MCF 10A (cell line): Measurements from ENCODE around the gene IFNLR1. TPM values are rescaled to one million over a fixed set of nuclear protein-coding genes. Genes with fewer than 3 reads are reported as not detected.

Source experiments
- BruUV-seq: library from RNA; stranded (reverse); fragments of 400-500 nt; replicated peaks from 2 replicates; lab custom pipeline; 2021; lab: Mats Ljungman, UMichigan
- CTCF ChIA-PET: fragments of 300-600 bp; sonication (Branson Sonifier 250); formaldehyde crosslinking; extraction: SDS; loops from one replicate; lab custom pipeline; 2021; ENCODE audit warnings: antibody characterized with exemption, inconsistent platforms; lab: Yijun Ruan, JAX
- POLR2A ChIA-PET: fragments of 300-600, 350-650 bp; sonication (Branson Sonifier 250); formaldehyde crosslinking; extraction: SDS; loops from one replicate; lab custom pipeline; 2020; ENCODE audit warnings: antibody characterized with exemption, inconsistent platforms; lab: Yijun Ruan, JAX
- DNase-seq: peaks from one replicate; pipeline ENCODE4 v3.0.0-alpha.2; 2018; ENCODE audit not compliant: unreplicated experiment
- H3K27ac Mint-ChIP-seq: one replicate; pipeline ENCODE4 v1.8.0; 2022; ENCODE audit warnings: mild to moderate bottlenecking, low read depth, mixed read lengths; ENCODE audit not compliant: unreplicated experiment
- H3K27me3 Mint-ChIP-seq: one replicate; pipeline ENCODE4 v1.8.0; 2022; ENCODE audit warnings: mixed read lengths; ENCODE audit not compliant: insufficient read depth, unreplicated experiment
- H3K36me3 Mint-ChIP-seq: one replicate; pipeline ENCODE4 v1.8.0; 2022; ENCODE audit warnings: mild to moderate bottlenecking, moderate library complexity, mixed read lengths; ENCODE audit not compliant: insufficient read depth, unreplicated experiment
- H3K4me1 Mint-ChIP-seq: one replicate; pipeline ENCODE4 v1.8.0; 2022; ENCODE audit warnings: mixed read lengths; ENCODE audit not compliant: insufficient read depth, unreplicated experiment
- H3K4me3 Mint-ChIP-seq: one replicate; pipeline ENCODE4 v1.8.0; 2022; ENCODE audit warnings: mild to moderate bottlenecking, moderate library complexity, mixed read lengths; ENCODE audit not compliant: unreplicated experiment
- H3K9me3 Mint-ChIP-seq: one replicate; pipeline ENCODE4 v1.8.0; 2022; ENCODE audit warnings: mixed read lengths; ENCODE audit not compliant: unreplicated experiment
- CTCF ChIP-seq: fragments of 200-600 bp; IDR thresholded peaks from one replicate; pipeline ENCODE4 v1.8.0; 2022; ENCODE audit warnings: antibody characterized with exemption, mild to moderate bottlenecking; ENCODE audit not compliant: unreplicated experiment
- intact Hi-C: fragments of 100-400 bp; cut with micrococcal nuclease; formaldehyde crosslinking; loops from 2 replicates; pipeline ENCODE4 v1.14.1; 2022
- total RNA-seq: library from RNA; stranded (reverse); gene quantifications from 2 replicates; pipeline ENCODE4 v1.2.3, GENCODE V29; 2022

The IFNLR1 gene
- total RNA-seq, 1 experiment from 2014 or later, result 0.19 TPM

GRCh38 chr1:24186031-24186710 lies 918 bp downstream of the IFNLR1 start:
- peak overlapping the region; percentile 51 for H3K4me3 Mint-ChIP-seq
- TF ChIP-seq CTCF, result no peak
- no peaks in the 10 kb centered on the region for H3K27me3 Mint-ChIP-seq
- ChIA-PET CTCF (interaction anchor here (0.6 to 3.8 kb wide), 7 partner anchors 11 to 411 kb away, joined by 3 to 24 read pairs (median 7); no protein-coding TSS in a partner anchor), POLR2A (interaction anchor here (0.5 to 0.8 kb wide), 2 partner anchors 44 to 113 kb away, joined by 3 to 4 read pairs; no protein-coding TSS in a partner anchor)
- intact Hi-C loops, result no loop called here
- H3K36me3 Mint-ChIP-seq, result no peaks in the 10 kb centered on the region
- peaks cover 9% of the 10 kb centered on the region for H3K4me1 Mint-ChIP-seq
- DNase-seq, result no peak
- no TSS peak for BruUV-seq
- no peaks in the 10 kb centered on the region for H3K9me3 Mint-ChIP-seq
- no peak overlapping the region for H3K27ac Mint-ChIP-seq

GRCh38 chr1:24185076-24185475 lies 2.0 kb downstream of the IFNLR1 start:
- H3K9me3 Mint-ChIP-seq, result no peaks in the 10 kb centered on the region

GRCh38 chr1:24182061-24182460 lies 5.0 kb downstream of the IFNLR1 start:
- H3K27me3 Mint-ChIP-seq, result no peaks in the 10 kb centered on the region
- POLR2A ChIA-PET, result interaction anchor here (0.6 to 1.7 kb wide), 2 partner anchors 32 to 94 kb away, joined by 3 to 4 read pairs; no protein-coding TSS in a partner anchor
- H3K9me3 Mint-ChIP-seq, result no peaks in the 10 kb centered on the region

More at GRCh38 chr1:24185076-24185475, 2.0 kb downstream of the IFNLR1 start:
- Mint-ChIP-seq H3K4me1 (peaks cover 5% of the 10 kb centered on the region), H3K27ac (no peak overlapping the region), H3K36me3 (no peaks in the 10 kb centered on the region), H3K27me3 (no peaks in the 10 kb centered on the region), H3K4me3 (no peak overlapping the region)
- BruUV-seq, result no TSS peak
- no peak for DNase-seq
- TF ChIP-seq CTCF, result no peak
- intact Hi-C loops, result no loop called here
- CTCF ChIA-PET, result interaction anchor here (0.6 to 3.8 kb wide), 8 partner anchors 14 to 449 kb away, joined by 3 to 24 read pairs (median 7); no protein-coding TSS in a partner anchor
- POLR2A ChIA-PET, result no interaction called here

More at GRCh38 chr1:24182061-24182460, 5.0 kb downstream of the IFNLR1 start:
- no peak for DNase-seq
- intact Hi-C loops, result no loop called here
- no peak overlapping the region for H3K27ac Mint-ChIP-seq
- no TSS peak for BruUV-seq
- H3K36me3 Mint-ChIP-seq, result peaks cover 4% of the 10 kb centered on the region
- no peak for TF ChIP-seq CTCF
- no peaks in the 10 kb centered on the region for H3K4me1 Mint-ChIP-seq
- no peak overlapping the region for H3K4me3 Mint-ChIP-seq
- CTCF ChIA-PET, result interaction anchor here (1.5 kb wide), 1 partner anchor 32 kb away, joined by 4 read pairs; no protein-coding TSS in a partner anchor
